ENCODE data around the gene SUSD1. TPM values are rescaled to one million over a fixed set of nuclear protein-coding genes. Genes with fewer than 3 reads are reported as not detected.

SUSD1 gene
- total RNA-seq, 2 donors from 2014 or later: 13.1 to 24.0 TPM

GRCh38 chr9:112093147-112093869 lies 81.8 kb downstream of the SUSD1 start:
- Histone ChIP-seq H3K9me3 (no peaks in the 10 kb centered on the region), H3K4me3 (no peak overlapping the region), H3K4me1 (ENCODE audit: control insufficient read depth in 1 of 2, low read depth in 2 of 2) (no peaks in the 10 kb centered on the region), H3K27me3 (replicated peaks; ENCODE audit: insufficient read depth) (no peaks in the 10 kb centered on the region), H3K36me3 (no peaks in the 10 kb centered on the region), H3K27ac (no peak overlapping the region)
- DNase-seq (ENCODE audit: low spot score): no peak
- no peak for TF ChIP-seq CTCF (IDR thresholded peaks at IDR 0.05)
- no peak for ATAC-seq (ENCODE audit: insufficient number of reproducible peaks, low FRiP score, low read depth)

- ATAC-seq (ENCODE audit: insufficient number of reproducible peaks, low FRiP score, low read depth) (no peak), DNase-seq (ENCODE audit: low spot score) (no peak)
- TF ChIP-seq CTCF (IDR thresholded peaks at IDR 0.05): no peak
- Histone ChIP-seq H3K4me1 (ENCODE audit: control insufficient read depth in 1 of 2, low read depth in 2 of 2) (no peaks in the 10 kb centered on the region), H3K9me3 (no peaks in the 10 kb centered on the region), H3K27ac (no peak overlapping the region), H3K4me3 (no peak overlapping the region), H3K27me3 (replicated peaks; ENCODE audit: insufficient read depth) (no peaks in the 10 kb centered on the region), H3K36me3 (no peaks in the 10 kb centered on the region)
These were observed 83.3 kb downstream of the SUSD1 start for GRCh38 chr9:112091810-112092209.

GRCh38 chr9:112087506-112087905 lies 87.6 kb downstream of the SUSD1 start:
- ATAC-seq (ENCODE audit: insufficient number of reproducible peaks, low FRiP score, low read depth): no peak
- no peak for TF ChIP-seq CTCF (IDR thresholded peaks at IDR 0.05)

GRCh38 chr9:112086627-112087026 lies 88.5 kb downstream of the SUSD1 start:
- Histone ChIP-seq H3K27me3 (replicated peaks; ENCODE audit: insufficient read depth) (no peaks in the 10 kb centered on the region), H3K4me1 (ENCODE audit: control insufficient read depth in 1 of 2, low read depth in 2 of 2) (no peaks in the 10 kb centered on the region), H3K27ac (no peak overlapping the region), H3K9me3 (no peaks in the 10 kb centered on the region), H3K36me3 (no peaks in the 10 kb centered on the region), H3K4me3 (no peak overlapping the region)
- TF ChIP-seq CTCF (IDR thresholded peaks at IDR 0.05): peak; percentile 23
- DNase-seq (ENCODE audit: low spot score) (no peak), ATAC-seq (ENCODE audit: insufficient number of reproducible peaks, low FRiP score, low read depth) (no peak)

More at GRCh38 chr9:112087506-112087905, 87.6 kb downstream of the SUSD1 start:
- Histone ChIP-seq H3K27ac (no peak overlapping the region), H3K4me1 (ENCODE audit: control insufficient read depth in 1 of 2, low read depth in 2 of 2) (no peaks in the 10 kb centered on the region), H3K27me3 (replicated peaks; ENCODE audit: insufficient read depth) (no peaks in the 10 kb centered on the region), H3K4me3 (no peak overlapping the region), H3K36me3 (no peaks in the 10 kb centered on the region), H3K9me3 (no peaks in the 10 kb centered on the region)
- DNase-seq (ENCODE audit: low spot score): no peak

- H3K27me3 ChIP-seq (replicated peaks; ENCODE audit: insufficient read depth): no peaks in the 10 kb centered on the region
- H3K36me3 ChIP-seq: no peaks in the 10 kb centered on the region
- ATAC-seq (ENCODE audit: insufficient number of reproducible peaks, low FRiP score, low read depth) (no peak), DNase-seq (ENCODE audit: low spot score) (no peak)
- H3K9me3 ChIP-seq: no peaks in the 10 kb centered on the region
- no peak for TF ChIP-seq CTCF (IDR thresholded peaks at IDR 0.05)
- no peaks in the 10 kb centered on the region for H3K4me1 ChIP-seq (ENCODE audit: control insufficient read depth in 1 of 2, low read depth in 2 of 2)
- H3K4me3 ChIP-seq: no peak overlapping the region
- H3K27ac ChIP-seq: no peak overlapping the region
These were observed 90.2 kb downstream of the SUSD1 start for GRCh38 chr9:112084907-112085306.
